ENCODE measurements around the gene ZDHHC5.

Gene ZDHHC5

DNA sequence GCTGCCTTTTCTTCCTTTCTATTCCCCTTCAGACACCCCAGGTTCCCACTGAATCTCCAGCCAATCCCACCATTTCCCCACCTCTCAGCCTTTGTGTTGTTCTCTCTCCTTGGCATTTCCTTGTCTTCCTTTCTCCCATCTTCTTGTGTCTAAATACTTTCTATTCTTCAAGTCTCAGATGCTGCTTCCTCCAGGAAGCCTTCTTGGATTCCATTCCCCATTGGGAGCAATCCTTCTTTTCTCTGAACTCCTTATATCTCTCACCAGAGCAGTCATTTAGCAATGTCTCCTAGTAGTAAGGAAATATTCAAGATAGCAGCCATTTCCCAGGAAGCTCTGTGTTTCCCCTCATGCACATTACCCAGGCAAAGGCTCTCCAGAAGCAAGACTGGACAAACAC is 33.6 kb upstream of the ZDHHC5 start:
- no peaks in the 10 kb centered on the region for H3K9me3 ChIP-seq (ENCODE audit: control insufficient read depth, insufficient read depth, low read depth, low read length)
- peaks cover 16% of the 10 kb centered on the region for H3K4me1 ChIP-seq (ENCODE audit: control insufficient read depth, insufficient read depth, low read length)
- H3K36me3 ChIP-seq (ENCODE audit: control insufficient read depth, insufficient read depth, low read length) = no peaks in the 10 kb centered on the region
- H3K9ac ChIP-seq (ENCODE audit: low read length) = no peak overlapping the region
- no peak overlapping the region for H3K4me3 ChIP-seq (ENCODE audit: low read depth, low read length)
- no peak overlapping the region for H3K27ac ChIP-seq (ENCODE audit: low read depth, low read length)
- peaks cover 4% of the 10 kb centered on the region; the same call in 1 of the 2 replicates for H3K27me3 ChIP-seq (ENCODE audit: control insufficient read depth, insufficient read depth, low read length)

DNA sequence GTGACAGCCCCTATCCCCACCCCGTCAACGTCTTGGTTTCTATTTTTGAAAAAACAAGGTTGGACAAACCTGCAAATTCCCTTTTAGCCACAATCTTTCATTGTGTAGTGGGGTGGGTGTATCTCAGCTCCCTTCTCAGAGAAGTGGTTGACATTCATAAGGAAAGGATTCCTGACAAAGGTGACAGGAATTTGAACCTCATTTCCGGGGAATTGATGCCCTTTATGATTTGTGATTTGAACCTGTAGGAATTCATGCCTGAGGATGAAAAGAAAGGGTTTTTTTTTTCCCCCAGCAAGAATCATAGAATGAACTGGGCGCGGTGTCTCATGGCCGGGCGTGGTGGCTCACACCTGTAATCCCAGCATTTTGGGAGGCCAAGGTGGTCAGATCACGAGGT is 32.7 kb upstream of the ZDHHC5 start:
- H3K36me3 ChIP-seq (ENCODE audit: control insufficient read depth, insufficient read depth, low read length) = peaks cover 5% of the 10 kb centered on the region; the same call in 1 of the 2 replicates
- H3K4me3 ChIP-seq (ENCODE audit: low read depth, low read length) = no peak overlapping the region
- H3K9me3 ChIP-seq (ENCODE audit: control insufficient read depth, insufficient read depth, low read depth, low read length) = no peaks in the 10 kb centered on the region
- no peak overlapping the region for H3K9ac ChIP-seq (ENCODE audit: low read length)
- H3K27me3 ChIP-seq (ENCODE audit: control insufficient read depth, insufficient read depth, low read length) = peaks cover 4% of the 10 kb centered on the region; the same call in 1 of the 2 replicates
- no peak overlapping the region for H3K27ac ChIP-seq (ENCODE audit: low read depth, low read length)
- peaks cover 21% of the 10 kb centered on the region for H3K4me1 ChIP-seq (ENCODE audit: control insufficient read depth, insufficient read depth, low read length)

DNA sequence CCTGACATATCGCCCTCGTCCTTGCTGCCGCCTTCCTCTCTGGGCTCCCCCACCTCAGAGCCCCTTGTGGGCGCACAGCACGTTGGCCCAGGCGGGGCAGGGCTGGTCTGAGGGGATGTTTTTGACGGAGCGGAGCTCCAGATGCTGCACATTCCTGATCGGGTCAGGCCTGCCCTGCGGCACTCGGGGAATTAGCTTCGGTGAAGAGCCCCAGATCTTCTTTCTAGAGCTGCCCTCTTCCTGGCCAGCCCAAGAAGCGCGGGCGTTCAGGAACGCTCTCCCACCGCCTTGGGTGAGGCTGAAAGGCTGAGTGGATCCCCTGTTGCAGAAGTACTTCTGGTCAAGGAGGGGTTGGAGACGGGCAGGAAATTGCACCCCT is 30.3 kb upstream of the ZDHHC5 start:
- Histone ChIP-seq H3K27ac (ENCODE audit: low read depth, low read length) (peak overlapping the region; percentile 100), H3K4me3 (ENCODE audit: low read depth, low read length) (peak overlapping the region; percentile 96), H3K36me3 (ENCODE audit: control insufficient read depth, insufficient read depth, low read length) (peaks cover 26% of the 10 kb centered on the region), H3K4me1 (ENCODE audit: control insufficient read depth, insufficient read depth, low read length) (peaks cover 38% of the 10 kb centered on the region), H3K9ac (ENCODE audit: low read length) (peak overlapping the region; percentile 87), H3K9me3 (ENCODE audit: control insufficient read depth, insufficient read depth, low read depth, low read length) (no peaks in the 10 kb centered on the region), H3K27me3 (ENCODE audit: control insufficient read depth, insufficient read depth, low read length) (no peaks in the 10 kb centered on the region)

DNA sequence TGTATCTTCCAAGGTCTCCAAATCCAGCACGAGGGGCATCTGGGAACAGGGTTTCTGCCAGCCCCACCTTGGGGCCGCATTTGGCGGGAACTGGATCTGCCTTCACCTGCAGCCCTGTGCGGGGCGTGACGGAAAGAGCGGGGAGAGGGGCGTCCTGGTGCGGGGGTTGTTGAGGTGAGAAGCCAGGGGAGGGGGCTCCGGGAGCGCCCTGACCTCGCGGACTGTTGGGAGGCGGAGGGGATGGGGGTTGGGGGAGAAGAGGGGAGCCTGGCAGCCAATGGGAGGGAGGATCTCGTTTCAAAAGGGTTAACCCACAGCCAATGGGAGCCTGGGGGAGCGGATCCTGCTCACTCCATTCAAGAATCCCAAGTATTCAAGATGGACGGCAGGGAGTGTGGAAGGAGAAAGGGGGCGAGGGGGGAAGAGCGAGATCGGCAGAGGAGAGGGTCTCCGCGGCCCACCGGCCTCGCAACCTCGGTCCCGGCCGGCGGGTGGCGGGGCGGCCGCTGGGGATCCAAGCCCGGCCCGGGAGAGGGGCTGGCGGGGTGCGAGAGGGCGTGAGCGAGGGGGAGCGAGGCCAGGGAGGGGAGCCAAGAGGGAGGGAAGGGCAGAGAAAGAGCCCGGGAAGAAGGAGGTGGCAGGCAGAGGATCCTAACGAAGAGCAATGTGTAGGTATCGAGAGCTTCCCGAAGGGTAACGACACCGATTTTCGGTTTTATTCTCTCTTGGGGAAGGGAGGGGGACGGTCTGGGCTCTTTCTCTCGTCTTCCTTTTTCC is 29.7 kb upstream of the ZDHHC5 start:
- Histone ChIP-seq H3K4me1 (ENCODE audit: control insufficient read depth, insufficient read depth, low read length) (peaks cover 38% of the 10 kb centered on the region), H3K27me3 (ENCODE audit: control insufficient read depth, insufficient read depth, low read length) (no peaks in the 10 kb centered on the region), H3K9me3 (ENCODE audit: control insufficient read depth, insufficient read depth, low read depth, low read length) (no peaks in the 10 kb centered on the region), H3K27ac (ENCODE audit: low read depth, low read length) (peak overlapping the region; percentile 100), H3K36me3 (ENCODE audit: control insufficient read depth, insufficient read depth, low read length) (peaks cover 30% of the 10 kb centered on the region), H3K4me3 (ENCODE audit: low read depth, low read length) (peak overlapping the region; percentile 96), H3K9ac (ENCODE audit: low read length) (peak overlapping the region; percentile 99)

DNA sequence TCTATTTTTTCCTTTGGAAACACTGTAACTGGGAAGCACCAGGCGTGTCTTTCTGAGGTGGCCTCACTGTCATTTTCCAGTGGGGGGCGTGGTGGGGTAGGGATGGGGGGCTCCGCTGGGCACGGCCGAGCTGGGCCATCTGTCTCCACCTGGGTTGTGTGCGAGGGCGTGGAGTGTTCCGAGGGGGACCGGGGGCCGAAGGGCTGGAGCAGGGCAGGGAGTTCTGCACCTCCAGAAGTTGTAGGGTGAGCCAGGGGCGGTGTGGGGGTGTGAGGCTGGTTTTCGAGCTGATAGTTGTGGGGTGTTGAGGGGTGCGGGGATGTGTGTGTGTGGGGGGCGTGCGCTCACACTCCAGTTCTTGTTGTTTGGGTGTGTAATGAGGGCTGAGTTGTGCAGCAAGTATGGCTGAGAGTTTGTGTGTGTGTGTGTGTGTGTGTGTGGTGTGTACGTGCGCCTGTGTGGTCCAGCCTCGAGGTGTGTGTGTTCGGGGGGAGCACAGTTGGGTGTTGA is 29.0 kb upstream of the ZDHHC5 start:
- H3K4me1 ChIP-seq (ENCODE audit: control insufficient read depth, insufficient read depth, low read length) = peaks cover 42% of the 10 kb centered on the region
- H3K27me3 ChIP-seq (ENCODE audit: control insufficient read depth, insufficient read depth, low read length) = no peaks in the 10 kb centered on the region
- peak overlapping the region; percentile 100 for H3K27ac ChIP-seq (ENCODE audit: low read depth, low read length)
- H3K9ac ChIP-seq (ENCODE audit: low read length) = peak overlapping the region; percentile 99
- H3K4me3 ChIP-seq (ENCODE audit: low read depth, low read length) = peak overlapping the region; percentile 96
- H3K36me3 ChIP-seq (ENCODE audit: control insufficient read depth, insufficient read depth, low read length) = peaks cover 37% of the 10 kb centered on the region
- H3K9me3 ChIP-seq (ENCODE audit: control insufficient read depth, insufficient read depth, low read depth, low read length) = no peaks in the 10 kb centered on the region

DNA sequence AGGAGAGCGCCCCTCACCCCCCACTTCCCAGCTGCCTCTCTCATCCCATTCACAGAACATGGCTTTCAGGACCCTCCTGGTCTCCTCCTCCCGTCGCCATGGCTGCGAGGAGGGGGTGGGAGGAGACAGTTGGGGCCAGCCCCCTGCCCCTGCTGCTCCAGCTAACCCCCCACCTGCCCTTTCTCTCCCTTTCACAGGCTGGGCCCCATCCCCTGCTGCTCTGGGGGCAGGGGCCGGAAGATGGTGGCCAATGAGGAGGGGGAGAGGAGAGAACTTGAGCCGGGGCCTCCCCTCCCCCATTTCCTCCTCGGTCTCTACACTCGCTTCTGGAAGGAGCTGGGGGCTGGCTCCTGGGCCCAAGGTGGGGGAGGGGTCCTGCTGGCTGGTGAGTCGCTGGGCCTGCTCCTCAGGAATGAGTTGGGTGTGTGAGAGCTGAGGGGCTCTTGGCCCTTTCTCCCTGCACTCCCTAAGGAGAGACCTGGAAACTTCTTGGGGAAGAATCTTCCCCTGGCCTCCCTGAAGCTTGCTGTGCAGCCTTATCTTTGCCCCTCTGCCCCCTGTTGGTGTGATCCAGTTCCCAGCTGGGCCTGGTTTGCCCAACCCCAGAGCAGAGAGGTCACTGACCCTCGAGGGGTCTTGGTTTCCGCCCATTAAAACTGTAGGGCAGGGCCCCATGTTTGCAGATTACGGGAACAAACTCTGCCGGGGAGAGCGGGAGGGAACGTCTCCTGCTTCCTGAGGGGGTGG is 28.4 kb upstream of the ZDHHC5 start:
- Histone ChIP-seq H3K4me3 (ENCODE audit: low read depth, low read length) (peak overlapping the region; percentile 96), H3K27ac (ENCODE audit: low read depth, low read length) (peak overlapping the region; percentile 100), H3K36me3 (ENCODE audit: control insufficient read depth, insufficient read depth, low read length) (peaks cover 37% of the 10 kb centered on the region), H3K27me3 (ENCODE audit: control insufficient read depth, insufficient read depth, low read length) (no peaks in the 10 kb centered on the region), H3K9ac (ENCODE audit: low read length) (peak overlapping the region; percentile 99), H3K4me1 (ENCODE audit: control insufficient read depth, insufficient read depth, low read length) (peaks cover 45% of the 10 kb centered on the region), H3K9me3 (ENCODE audit: control insufficient read depth, insufficient read depth, low read depth, low read length) (no peaks in the 10 kb centered on the region)

DNA sequence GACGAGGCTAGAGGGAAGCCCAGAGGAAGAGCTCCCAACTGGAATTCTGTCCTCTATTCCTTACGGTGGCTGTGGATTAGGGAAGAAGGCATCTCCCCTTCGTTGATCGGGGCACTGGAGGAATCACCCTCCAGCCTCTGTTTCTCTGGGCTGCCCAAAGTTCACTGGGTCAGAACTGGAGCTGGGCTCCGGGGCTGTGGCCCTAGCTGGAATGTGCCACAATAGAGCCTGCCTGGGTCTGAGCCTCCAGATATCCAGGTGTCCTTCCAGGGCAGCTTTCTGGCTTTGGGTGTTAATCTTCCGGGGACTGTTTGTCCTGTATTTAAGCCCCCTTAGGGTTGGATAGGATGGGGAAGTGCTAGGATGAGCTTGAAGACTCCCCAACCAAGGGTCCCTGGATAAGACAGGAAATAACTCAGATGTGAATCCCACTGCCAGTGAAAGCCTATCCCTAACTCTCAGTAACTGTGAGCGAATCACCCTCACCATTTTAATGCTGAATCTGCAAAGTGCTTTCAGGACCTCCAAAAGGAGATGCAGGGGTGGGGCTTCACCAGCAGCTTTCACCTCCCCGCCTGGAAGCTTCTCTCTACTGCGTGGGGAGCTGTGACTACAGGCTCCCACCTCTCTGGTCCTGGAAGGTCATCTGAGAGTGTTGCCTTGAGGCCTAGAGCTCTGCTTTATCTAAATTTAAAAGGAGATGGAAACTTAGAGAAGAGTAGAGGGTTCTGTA is 27.7 kb upstream of the ZDHHC5 start:
- Histone ChIP-seq H3K9me3 (ENCODE audit: control insufficient read depth, insufficient read depth, low read depth, low read length) (no peaks in the 10 kb centered on the region), H3K27me3 (ENCODE audit: control insufficient read depth, insufficient read depth, low read length) (no peaks in the 10 kb centered on the region), H3K27ac (ENCODE audit: low read depth, low read length) (peak overlapping the region; percentile 97), H3K4me1 (ENCODE audit: control insufficient read depth, insufficient read depth, low read length) (peaks cover 49% of the 10 kb centered on the region), H3K36me3 (ENCODE audit: control insufficient read depth, insufficient read depth, low read length) (peaks cover 37% of the 10 kb centered on the region), H3K4me3 (ENCODE audit: low read depth, low read length) (peak overlapping the region; percentile 96), H3K9ac (ENCODE audit: low read length) (peak overlapping the region; percentile 99)

DNA sequence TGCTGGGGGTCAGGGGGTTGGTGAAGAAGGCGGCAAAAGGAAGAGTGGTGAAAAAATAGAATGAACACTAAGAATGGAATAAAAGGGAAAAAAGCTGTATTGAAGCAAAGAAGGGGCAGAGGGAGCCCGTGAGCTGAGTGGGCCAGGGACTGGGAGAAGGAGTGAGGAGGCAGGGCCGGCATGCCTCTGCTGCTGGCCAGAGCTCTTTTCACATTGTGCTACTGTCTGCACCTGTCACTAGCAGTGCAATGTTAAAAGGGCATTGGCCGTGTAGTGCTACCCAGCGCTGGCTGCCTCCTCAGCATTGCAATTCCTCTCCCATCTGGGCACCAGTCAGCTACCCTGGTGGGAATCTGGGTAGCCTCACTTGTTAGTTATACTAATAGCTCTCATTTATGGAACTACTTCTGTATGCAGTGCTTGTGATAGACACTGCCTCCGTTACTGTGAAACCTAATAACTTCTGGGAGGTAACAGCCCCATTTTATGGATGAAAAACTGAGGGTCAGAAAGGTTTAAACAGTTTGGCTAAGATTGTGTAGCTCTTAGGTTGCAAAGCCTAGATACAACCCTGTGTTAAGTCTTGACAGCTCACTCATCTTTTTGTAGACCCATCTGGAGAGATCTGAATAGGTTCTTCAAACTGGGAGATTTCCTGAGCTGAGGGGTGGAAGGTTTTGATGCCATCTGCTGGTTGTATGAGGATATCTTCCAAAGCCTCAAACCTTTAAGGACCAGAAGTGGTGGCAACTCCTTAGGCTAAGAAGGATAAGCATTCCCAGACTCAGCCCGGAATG is 26.7 kb upstream of the ZDHHC5 start:
- Histone ChIP-seq H3K9me3 (ENCODE audit: control insufficient read depth, insufficient read depth, low read depth, low read length) (no peaks in the 10 kb centered on the region), H3K4me1 (ENCODE audit: control insufficient read depth, insufficient read depth, low read length) (peaks cover 59% of the 10 kb centered on the region), H3K4me3 (ENCODE audit: low read depth, low read length) (peak overlapping the region; percentile 96), H3K27ac (ENCODE audit: low read depth, low read length) (no peak overlapping the region), H3K27me3 (ENCODE audit: control insufficient read depth, insufficient read depth, low read length) (no peaks in the 10 kb centered on the region), H3K36me3 (ENCODE audit: control insufficient read depth, insufficient read depth, low read length) (peaks cover 37% of the 10 kb centered on the region), H3K9ac (ENCODE audit: low read length) (peak overlapping the region; percentile 99)

DNA sequence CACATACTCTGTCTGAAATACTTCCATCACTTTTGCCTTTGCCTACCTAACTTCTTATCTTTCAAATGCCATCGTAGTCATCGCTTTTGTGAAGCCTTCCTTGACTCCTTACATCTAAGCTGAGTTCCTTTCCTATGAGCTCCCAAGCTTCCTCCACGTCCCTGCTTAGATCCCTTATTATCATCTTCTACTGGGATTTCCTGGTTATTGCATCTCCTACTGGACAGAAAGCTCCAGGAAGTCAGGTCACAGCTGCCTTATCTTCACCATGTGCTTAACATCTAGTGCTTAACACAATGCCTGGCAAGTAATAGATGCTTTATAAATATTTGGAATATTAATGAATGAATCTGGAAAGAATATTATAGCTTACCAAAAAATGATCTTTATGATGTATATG is 24.1 kb upstream of the ZDHHC5 start:
- H3K9me3 ChIP-seq (ENCODE audit: control insufficient read depth, insufficient read depth, low read depth, low read length) = no peaks in the 10 kb centered on the region
- H3K4me1 ChIP-seq (ENCODE audit: control insufficient read depth, insufficient read depth, low read length) = peaks cover 68% of the 10 kb centered on the region
- H3K27me3 ChIP-seq (ENCODE audit: control insufficient read depth, insufficient read depth, low read length) = no peaks in the 10 kb centered on the region
- no peak overlapping the region for H3K27ac ChIP-seq (ENCODE audit: low read depth, low read length)
- H3K9ac ChIP-seq (ENCODE audit: low read length) = no peak overlapping the region
- H3K4me3 ChIP-seq (ENCODE audit: low read depth, low read length) = no peak overlapping the region
- peaks cover 37% of the 10 kb centered on the region for H3K36me3 ChIP-seq (ENCODE audit: control insufficient read depth, insufficient read depth, low read length)

All from HUES6 (cell line).